Activated gamma-delta T cell treated with Interleukin-2 at 50 U/mL for 16 hours (primary cell): ENCODE measurements around the gene ACTL6A.

ENCODE experiments used
- DNase-seq: peaks from one replicate; pipeline ENCODE4 v3.0.0-alpha.2; 2020

Gene ACTL6A

DNA sequence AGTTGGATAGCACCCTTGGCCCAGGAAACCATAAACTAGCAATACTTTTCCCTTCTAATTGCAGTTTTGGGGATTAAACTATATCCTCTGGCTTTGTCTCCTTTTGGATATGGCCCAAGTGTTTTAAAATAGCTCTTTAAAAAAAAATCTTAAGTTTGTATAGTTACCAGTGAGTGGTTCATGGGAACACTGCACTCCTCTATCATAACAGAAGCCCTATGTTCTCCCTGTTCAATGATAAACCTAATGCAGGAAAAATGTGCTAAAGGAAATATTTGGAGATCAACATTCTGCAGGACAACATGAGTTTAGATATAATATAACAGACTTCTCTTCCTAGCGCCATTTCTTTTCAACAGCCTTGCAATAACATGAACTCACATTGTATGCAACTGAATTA lies 28.6 kb downstream of the ACTL6A start:
- no peak for DNase-seq

GRCh38 chr3:179599531-179599930 lies 36.8 kb downstream of the ACTL6A start:
- no peak for DNase-seq

GRCh38 chr3:179603321-179603720 lies 40.6 kb downstream of the ACTL6A start:
- DNase-seq, result no peak

DNA sequence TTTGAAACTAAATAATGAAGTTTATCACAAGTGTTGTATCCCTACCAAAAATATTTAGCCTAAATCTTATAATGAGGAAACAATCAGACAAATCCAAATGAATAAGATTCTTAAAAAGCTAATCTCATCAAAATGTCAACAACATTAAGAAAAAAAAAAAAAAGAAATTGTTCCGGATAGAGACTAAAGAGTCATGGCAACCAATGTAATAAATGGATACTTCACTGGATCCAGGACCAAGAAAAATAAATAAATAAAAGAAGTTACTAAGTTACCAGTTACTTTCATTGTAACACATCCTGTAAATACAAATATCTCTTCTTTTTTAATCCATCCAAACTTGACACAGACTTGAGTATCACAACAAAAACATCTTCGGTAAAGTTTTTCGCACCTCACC lies 41.1 kb downstream of the ACTL6A start:
- no peak for DNase-seq

- DNase-seq, result peak; percentile 90
Observed at GRCh38 chr3:179604321-179605078, 41.8 kb downstream of the ACTL6A start, which contains the start of the genes MRPL47 and NDUFB5. MRPL47 (minus strand) TSS chr3:179604638; CDS start chr3:179604624, 14 bp downstream. NDUFB5 (plus strand) TSS chr3:179604794; CDS start chr3:179604816, 22 bp downstream.

GRCh38 chr3:179606534-179607085 lies 43.9 kb downstream of the ACTL6A start:
- DNase-seq, result no peak

DNA sequence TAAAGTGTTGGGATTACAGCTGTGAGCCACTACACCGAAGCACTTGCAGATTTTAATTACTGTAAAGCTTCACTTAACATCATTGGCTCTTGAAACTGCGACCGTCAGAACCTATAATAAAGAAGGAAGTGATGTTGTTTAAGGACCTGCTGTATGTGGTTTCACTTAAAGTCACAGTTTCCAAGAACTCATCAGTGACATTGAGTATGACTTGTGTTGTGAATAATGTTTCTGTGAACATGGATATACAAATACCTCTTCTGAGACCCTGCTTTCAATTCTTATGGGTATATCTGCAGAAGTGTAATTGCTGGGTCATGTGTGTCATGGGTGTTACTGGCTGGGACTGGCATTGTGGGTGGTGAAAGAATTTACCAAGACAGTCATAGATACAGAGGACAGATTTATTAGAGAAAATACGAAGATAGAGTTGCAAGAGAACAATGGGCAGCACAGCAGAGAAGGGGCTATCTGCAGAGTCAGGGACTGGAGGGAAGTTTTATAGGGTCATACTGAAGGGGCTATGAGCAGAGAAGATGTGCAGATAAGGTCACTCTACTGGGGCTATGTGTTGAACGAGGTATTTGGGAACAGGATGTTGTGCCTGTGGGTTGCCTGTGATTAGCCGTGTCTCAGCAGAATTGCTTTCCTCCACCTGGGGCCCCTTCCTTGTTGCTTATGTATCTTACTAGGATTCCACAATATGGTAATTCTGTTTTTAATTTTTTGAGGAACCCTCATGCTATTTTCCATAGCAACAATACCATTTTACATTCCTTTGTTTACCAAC lies 46.4 kb downstream of the ACTL6A start:
- no peak for DNase-seq

DNA sequence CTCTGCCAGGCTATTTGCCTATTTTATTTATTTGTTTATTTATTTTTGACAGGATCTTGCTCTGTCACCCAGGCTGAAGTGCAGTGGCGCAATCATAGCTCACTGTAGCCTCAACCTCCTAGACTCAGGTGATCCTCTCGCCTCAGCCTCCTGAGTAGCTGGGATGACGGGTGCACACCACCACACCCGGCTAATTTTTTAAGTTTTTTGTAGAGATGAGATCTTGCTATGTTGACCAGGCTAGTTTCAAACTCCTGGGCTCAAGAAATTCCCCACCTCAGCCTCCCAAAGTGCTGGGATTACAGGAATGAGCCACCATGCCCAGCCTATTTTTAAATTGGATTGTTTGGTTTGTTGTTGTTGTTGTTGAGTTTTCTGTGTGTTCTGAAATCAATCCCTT lies 47.3 kb downstream of the ACTL6A start:
- DNase-seq, result no peak

GRCh38 chr3:179613807-179614206 lies 51.1 kb downstream of the ACTL6A start:
- DNase-seq, result no peak

DNA sequence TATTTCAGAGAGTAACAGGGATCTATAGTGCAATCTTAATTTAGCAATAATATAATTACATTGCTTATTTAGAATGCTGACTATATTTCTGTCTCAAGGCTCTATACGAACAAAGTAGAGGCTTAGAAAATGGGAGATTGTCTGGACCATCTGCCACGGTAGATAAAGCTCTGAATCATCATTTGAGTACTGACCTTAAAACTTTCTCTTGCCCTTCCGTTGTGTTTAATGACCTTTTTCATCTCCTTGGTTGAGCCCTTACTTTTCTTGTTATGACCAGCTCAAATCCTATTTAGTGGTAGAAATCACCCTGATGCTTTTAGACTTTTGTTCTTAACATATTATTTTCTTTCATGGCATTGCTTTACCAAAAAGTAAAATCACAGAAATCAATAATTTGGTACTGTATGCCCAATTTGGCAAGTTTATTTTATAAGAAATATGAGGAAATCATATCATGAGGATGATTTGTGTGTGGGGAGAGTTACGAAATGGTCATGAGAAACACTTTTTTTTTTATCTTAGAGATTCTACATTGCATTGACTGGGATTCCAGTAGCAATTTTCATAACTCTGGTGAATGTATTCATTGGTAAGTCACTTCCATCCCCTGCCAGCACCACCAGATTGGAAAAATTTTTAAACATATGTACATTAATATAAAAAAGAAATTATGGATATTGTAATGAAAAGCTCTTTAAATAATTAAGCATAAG lies 52.9 kb downstream of the ACTL6A start:
- no peak for DNase-seq

DNA sequence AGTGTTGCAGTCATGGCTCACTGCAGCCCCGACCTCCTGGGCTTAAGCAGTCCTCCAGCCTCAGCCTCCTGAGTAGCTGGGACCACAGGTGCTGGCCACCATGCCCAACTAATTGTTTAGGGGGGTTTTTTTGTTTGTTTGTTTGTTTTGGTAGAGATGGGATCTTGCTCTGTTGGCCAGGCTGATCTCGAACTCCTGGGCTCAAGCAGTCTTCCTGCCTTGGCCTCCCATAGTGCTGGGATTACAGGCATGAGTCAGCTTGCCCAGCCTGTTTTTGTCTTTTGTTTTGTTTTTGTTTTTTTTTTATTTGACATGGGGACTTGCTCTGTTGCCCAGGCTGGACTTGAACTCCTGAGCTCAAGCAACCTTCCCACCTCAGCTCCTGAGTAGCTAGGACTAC lies 59.3 kb downstream of the ACTL6A start:
- no peak for DNase-seq

DNA sequence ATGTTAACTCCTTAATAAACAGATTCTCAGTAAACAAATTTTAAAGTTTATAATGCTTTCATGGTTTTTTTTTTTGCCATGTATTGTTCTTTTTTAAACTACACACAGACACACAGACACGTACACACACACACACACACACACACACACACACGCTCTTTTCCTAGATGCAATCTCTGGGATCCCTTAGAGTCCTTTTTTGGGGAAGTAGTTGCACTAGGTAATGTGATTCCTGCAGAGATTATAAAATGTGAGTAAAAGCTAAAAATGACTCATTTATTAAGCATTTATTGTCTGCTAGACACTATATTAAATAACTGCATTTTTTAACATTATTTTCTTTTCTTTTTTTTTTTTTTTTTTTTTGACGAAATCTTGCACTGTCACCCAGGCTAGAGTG lies 61.7 kb downstream of the ACTL6A start:
- no peak for DNase-seq

DNA sequence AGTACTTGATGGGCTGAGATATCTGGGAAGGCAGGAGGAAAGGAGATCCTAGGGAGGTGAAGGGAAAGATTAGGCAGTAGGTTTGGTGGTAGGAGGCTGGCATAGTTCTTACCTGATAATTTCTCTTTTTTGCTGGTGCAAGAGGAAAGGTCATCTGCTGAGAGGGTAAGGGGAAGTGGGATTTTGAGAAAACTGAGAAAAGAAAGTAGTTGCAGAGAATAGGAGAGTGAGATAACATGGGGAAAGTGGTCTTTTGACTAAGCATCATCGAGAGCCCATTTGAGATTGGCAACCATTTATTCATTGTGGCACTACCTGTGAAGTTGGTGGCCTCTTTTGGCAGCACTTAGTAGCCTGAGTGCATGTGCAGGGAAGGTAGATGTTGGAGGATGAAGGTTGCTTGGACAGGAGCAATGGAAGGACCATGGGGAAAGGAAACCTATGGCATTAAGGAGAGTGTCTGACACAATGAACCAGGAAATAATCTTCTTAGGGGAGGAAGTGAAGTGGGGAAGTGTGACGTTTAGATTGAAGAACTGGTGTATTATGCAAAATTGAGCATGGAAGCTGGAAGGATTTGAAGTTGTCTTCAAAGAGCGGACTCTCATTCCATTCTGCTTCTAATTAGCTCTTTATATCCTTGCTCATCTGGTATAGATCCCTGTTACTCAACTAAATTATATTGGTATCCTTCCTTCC lies 68.2 kb downstream of the ACTL6A start:
- no peak for DNase-seq
